Neuronal stem cell (in vitro differentiated cells): Measurements from ENCODE around the gene LRRC27.

ENCODE experiments used
- DNase-seq: peaks from one replicate; pipeline ENCODE4 v3.0.0-alpha.2; 2013; ENCODE audit warnings: low spot score
- H2AFZ ChIP-seq: one replicate; pipeline ENCODE4 v1.6.1; 2013; ENCODE audit warnings: mild to moderate bottlenecking, low read length, inconsistent platforms
- H2AK5ac ChIP-seq: 2 replicates; pipeline ENCODE4 v1.6.1; 2013; ENCODE audit warnings: low read depth, mild to moderate bottlenecking, inconsistent platforms, low read length, moderate library complexity, mixed read lengths
- H2BK120ac ChIP-seq: 2 replicates; pipeline ENCODE4 v1.6.1; 2013; ENCODE audit warnings: low read depth, mild to moderate bottlenecking, inconsistent platforms, low read length, moderate library complexity, mixed read lengths
- H2BK12ac ChIP-seq: one replicate; pipeline ENCODE4 v1.6.1; 2013; ENCODE audit warnings: low read length, inconsistent platforms
- H2BK15ac ChIP-seq: 2 replicates; pipeline ENCODE4 v1.6.1; 2013; ENCODE audit warnings: mild to moderate bottlenecking, low read length, inconsistent platforms, mixed read lengths
- H2BK5ac ChIP-seq: one replicate; pipeline ENCODE4 v1.6.1; 2013; ENCODE audit warnings: inconsistent platforms, mild to moderate bottlenecking, low read length, moderate library complexity
- H3K14ac ChIP-seq: one replicate; pipeline ENCODE4 v1.6.1; 2013; ENCODE audit warnings: low read length, inconsistent platforms
- H3K18ac ChIP-seq: 2 replicates; pipeline ENCODE4 v1.6.1; 2013; ENCODE audit warnings: low read length, inconsistent platforms
- H3K23ac ChIP-seq: 2 replicates; pipeline ENCODE4 v1.6.1; 2013; ENCODE audit warnings: low read depth, mild to moderate bottlenecking, mixed read lengths, low read length, inconsistent platforms; ENCODE audit not compliant: poor library complexity
- H3K27ac ChIP-seq: replicated peaks from 3 replicates; pipeline ENCODE4 v1.5.1; 2013; ENCODE audit warnings: low read length, inconsistent platforms
- H3K27me3 ChIP-seq, 3 experiments: 2 replicates each; pipeline ENCODE4 v1.6.1; 2013; ENCODE audit warnings: low read length in 3 of 3, mild to moderate bottlenecking in 2 of 3, inconsistent platforms in 1 of 3, low read depth in 1 of 3, mixed read lengths in 1 of 3, moderate library complexity in 1 of 3; ENCODE audit not compliant: control insufficient read depth in 3 of 3, insufficient read depth in 3 of 3
- H3K36me3 ChIP-seq, 2 donors: replicated peaks in 1 of 2; 2 replicates each; pipeline ENCODE4 v1.6.1; 2013; ENCODE audit warnings: low read length in 2 of 2; ENCODE audit not compliant: control insufficient read depth in 2 of 2, insufficient read depth in 2 of 2
- H3K4ac ChIP-seq: 2 replicates; pipeline ENCODE4 v1.6.1; 2013; ENCODE audit warnings: inconsistent platforms, mild to moderate bottlenecking, low read length, moderate library complexity
- H3K4me1 ChIP-seq, 2 donors: 1 replicate in 1 of 2; 2 replicates in 1 of 2; pipeline ENCODE4 v1.6.1; 2013; ENCODE audit warnings: low read length in 2 of 2, low read depth in 1 of 2; ENCODE audit not compliant: control insufficient read depth in 2 of 2, insufficient read depth in 1 of 2
- H3K4me2 ChIP-seq: one replicate; pipeline ENCODE4 v1.6.1; 2013; ENCODE audit warnings: mild to moderate bottlenecking, low read length, inconsistent platforms; ENCODE audit not compliant: insufficient read depth, poor library complexity, severe bottlenecking
- H3K4me3 ChIP-seq, 2 donors: 2 replicates each; pipeline ENCODE4 v1.5.1; 2013; ENCODE audit warnings: low read length in 2 of 2, mild to moderate bottlenecking in 2 of 2, inconsistent platforms in 1 of 2, moderate library complexity in 1 of 2
- H3K79me1 ChIP-seq: one replicate; pipeline ENCODE4 v1.6.1; 2013; ENCODE audit warnings: low read depth, mild to moderate bottlenecking, inconsistent platforms, low read length, moderate library complexity
- H3K9ac ChIP-seq: one replicate; pipeline ENCODE4 v1.6.1; 2013; ENCODE audit warnings: mild to moderate bottlenecking, low read depth, low read length, inconsistent platforms; ENCODE audit not compliant: poor library complexity
- H3K9me3 ChIP-seq, 2 donors: replicated peaks in 1 of 2; 2 replicates each; pipeline versions ENCODE3 to v1.6.1; 2013; ENCODE audit warnings: low read length in 2 of 2, mild to moderate bottlenecking in 2 of 2, inconsistent platforms in 1 of 2, low read depth in 1 of 2, mixed read lengths in 1 of 2, moderate library complexity in 1 of 2; ENCODE audit not compliant: control insufficient read depth in 2 of 2, insufficient read depth in 1 of 2
- H4K8ac ChIP-seq: one replicate; pipeline ENCODE4 v1.6.1; 2013; ENCODE audit warnings: low read depth, mild to moderate bottlenecking, inconsistent platforms, low read length, moderate library complexity
- H4K91ac ChIP-seq: one replicate; pipeline ENCODE4 v1.6.1; 2013; ENCODE audit warnings: low read length, low read depth, mild to moderate bottlenecking, inconsistent platforms; ENCODE audit not compliant: poor library complexity
- WGBS, 2 donors: extraction: QIAGEN DNeasy Blood & Tissue Kit; methylation state at CpG; one replicate each; pipeline ENCODE4 v1.1.7; 2013; ENCODE audit warnings: missing lambda C conversion rate in 2 of 2, mixed read lengths in 1 of 2; ENCODE audit not compliant: insufficient read length in 2 of 2, insufficient replicate concordance in 1 of 2; ENCODE audit errors: extremely low coverage in 2 of 2; 5-methylcytosine and 5-hydroxymethylcytosine counted together

Gene LRRC27

GRCh38 chr10:132307823-132308586 lies 24.0 kb upstream of the LRRC27 start, which contains the start of gene STK32C:
Gene STK32C (minus strand): TSS chr10:132307950. CDS start chr10:132307833, 117 bp downstream.
- WGBS, 2 donors, result no CpG with 5 or more reads among the region's 84 CpGs
- H3K79me1 ChIP-seq, result no peaks in the 10 kb centered on the region
- H2AFZ ChIP-seq, result peak within 1 kb of the TSS; percentile 99
- peak within 1 kb of the TSS; percentile 95 for H2BK12ac ChIP-seq
- H3K4me1 ChIP-seq, result peaks cover 10 to 15% of the 10 kb centered on the region in 2 donors
- H3K4me2 ChIP-seq, result peak within 1 kb of the TSS; percentile 100
- no peak within 1 kb of the TSS for H4K8ac ChIP-seq
- no peak within 1 kb of the TSS for H4K91ac ChIP-seq
- peak within 1 kb of the TSS; percentile 58 for H2AK5ac ChIP-seq
- DNase-seq, result peak; percentile 88
- peak within 1 kb of the TSS; percentile 91 for H3K14ac ChIP-seq
- peak within 1 kb of the TSS; percentile 83 to 88 for H3K4me3 ChIP-seq
- no peak within 1 kb of the TSS for H3K27ac ChIP-seq
- H3K23ac ChIP-seq, result peak within 1 kb of the TSS; percentile 45
- H3K4ac ChIP-seq, result no peak within 1 kb of the TSS
- H3K9ac ChIP-seq, result peak within 1 kb of the TSS; percentile 66
- H3K27me3 ChIP-seq, result peaks cover 7 to 35% (median 12%) of the 10 kb centered on the region in 3 experiments
- H3K9me3 ChIP-seq, result peaks cover 8 to 11% of the 10 kb centered on the region in 2 donors
- no peak within 1 kb of the TSS for H2BK120ac ChIP-seq
- peaks cover 0 to 3% of the 10 kb centered on the region in 2 donors for H3K36me3 ChIP-seq
- H2BK5ac ChIP-seq, result no peak within 1 kb of the TSS
- H3K18ac ChIP-seq, result peak within 1 kb of the TSS; percentile 93
- H2BK15ac ChIP-seq, result peak within 1 kb of the TSS; percentile 82

GRCh38 chr10:132308587-132309470 lies 23.2 kb upstream of the LRRC27 start:
- H3K9me3 ChIP-seq, result peaks cover 8 to 13% of the 10 kb centered on the region in 2 donors
- peaks cover 7 to 35% (median 12%) of the 10 kb centered on the region in 3 experiments for H3K27me3 ChIP-seq
- peak overlapping the region; percentile 55 for H3K9ac ChIP-seq
- peak overlapping the region; percentile 83 to 88 for H3K4me3 ChIP-seq
- H4K91ac ChIP-seq, result no peak overlapping the region
- peaks cover 10 to 15% of the 10 kb centered on the region in 2 donors for H3K4me1 ChIP-seq
- peak overlapping the region; percentile 93 for H3K18ac ChIP-seq
- no peak for DNase-seq
- H3K27ac ChIP-seq, result no peak overlapping the region
- H4K8ac ChIP-seq, result no peak overlapping the region
- peaks cover 0 to 3% of the 10 kb centered on the region in 2 donors for H3K36me3 ChIP-seq
- H2BK120ac ChIP-seq, result no peak overlapping the region
- peak overlapping the region; percentile 95 for H2BK12ac ChIP-seq
- H3K23ac ChIP-seq, result peak overlapping the region; percentile 5
- WGBS, 2 donors, result no CpG with 5 or more reads among the region's 61 CpGs
- H2BK5ac ChIP-seq, result no peak overlapping the region
- peak overlapping the region; percentile 54 for H2AK5ac ChIP-seq
- H2AFZ ChIP-seq, result peak overlapping the region; percentile 99
- H3K14ac ChIP-seq, result peak overlapping the region; percentile 91
- H3K79me1 ChIP-seq, result no peaks in the 10 kb centered on the region
- no peak overlapping the region for H3K4ac ChIP-seq
- peak overlapping the region; percentile 100 for H3K4me2 ChIP-seq
- H2BK15ac ChIP-seq, result peak overlapping the region; percentile 82

GRCh38 chr10:132309471-132309865 lies 22.5 kb upstream of the LRRC27 start:
- Histone ChIP-seq H3K9ac (no peak overlapping the region), H3K27me3 (peaks cover 7 to 35% (median 12%) of the 10 kb centered on the region in 3 experiments), H3K36me3 (peaks cover 0 to 3% of the 10 kb centered on the region in 2 donors), H3K4me2 (no peak overlapping the region), H3K4ac (no peak overlapping the region), H2BK15ac (no peak overlapping the region), H4K8ac (no peak overlapping the region), H2BK5ac (no peak overlapping the region), H3K4me1 (peaks cover 10 to 15% of the 10 kb centered on the region in 2 donors), H3K23ac (peak overlapping the region; percentile 5), H3K4me3 (no peak overlapping the region), H2AK5ac (peak overlapping the region; percentile 54), H3K9me3 (peaks cover 8 to 17% of the 10 kb centered on the region in 2 donors), H3K27ac (no peak overlapping the region), H3K18ac (no peak overlapping the region), H4K91ac (no peak overlapping the region), H2BK120ac (no peak overlapping the region), H3K79me1 (no peaks in the 10 kb centered on the region), H3K14ac (peak overlapping the region; percentile 47), H2AFZ (no peak overlapping the region), H2BK12ac (peak overlapping the region; percentile 41)
- WGBS, 2 donors, result no CpG with 5 or more reads among the region's 12 CpGs
- no peak for DNase-seq
